GM19397 (cell line): ENCODE data around the gene PBXIP1.
A peak's percentile ranks its signal among the peaks of the same experiment; 100 is the strongest.
"Not testable (repeated sequence)": the region's sequence is repeated elsewhere in the genome, so short reads cannot be mapped to it uniquely, and the experiment has no call there.

ENCODE experiments used
- ATAC-seq: cut with Tn5 transposase; IDR thresholded peaks from one replicate; pipeline ENCODE4 v1.9.1; 2021; ENCODE audit warnings: mild to moderate bottlenecking, moderate library complexity; ENCODE audit not compliant: unreplicated experiment

The PBXIP1 gene

GRCh38 chr1:154940213-154940560, 15.7 kb downstream of the PBXIP1 start:
- no peak for ATAC-seq

DNA sequence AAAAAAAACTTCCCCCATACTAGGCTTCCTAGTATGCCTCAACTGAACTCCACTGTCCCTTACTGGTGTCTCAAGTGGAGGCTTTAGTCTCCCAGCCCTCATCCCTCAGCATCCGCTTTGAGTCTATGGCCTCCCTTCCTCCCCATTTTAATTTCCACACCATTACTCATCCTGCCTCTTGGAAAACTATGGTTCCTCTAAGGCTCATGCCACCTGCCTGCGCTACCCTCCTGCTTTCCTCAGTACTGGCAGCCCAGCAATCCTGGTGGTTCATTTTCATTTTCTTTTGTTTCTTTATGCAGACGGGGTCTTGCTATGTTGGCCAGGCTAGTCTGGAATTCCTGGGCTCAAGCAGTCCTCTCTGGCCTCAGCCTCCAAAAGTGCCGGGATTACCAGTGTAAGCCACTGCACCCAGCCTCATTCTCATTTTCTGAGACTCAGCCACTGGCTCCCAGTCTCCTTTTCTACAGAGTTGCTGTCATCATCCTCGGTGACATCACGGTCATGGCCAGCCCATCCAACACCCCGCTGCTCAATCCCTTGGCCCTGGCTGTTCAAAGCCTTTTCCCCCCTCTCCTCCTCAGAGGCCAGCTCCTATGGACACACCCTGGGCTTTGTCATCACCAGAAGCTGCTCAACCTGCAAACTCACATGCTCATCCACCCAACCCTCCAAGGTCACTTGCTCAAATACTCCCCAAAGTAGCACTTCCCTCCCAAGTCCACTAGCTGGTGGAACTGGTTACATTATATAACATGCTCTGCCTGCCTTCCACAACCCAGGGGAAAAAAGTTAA, 17.1 kb downstream of the PBXIP1 start:
- no peak for ATAC-seq

DNA sequence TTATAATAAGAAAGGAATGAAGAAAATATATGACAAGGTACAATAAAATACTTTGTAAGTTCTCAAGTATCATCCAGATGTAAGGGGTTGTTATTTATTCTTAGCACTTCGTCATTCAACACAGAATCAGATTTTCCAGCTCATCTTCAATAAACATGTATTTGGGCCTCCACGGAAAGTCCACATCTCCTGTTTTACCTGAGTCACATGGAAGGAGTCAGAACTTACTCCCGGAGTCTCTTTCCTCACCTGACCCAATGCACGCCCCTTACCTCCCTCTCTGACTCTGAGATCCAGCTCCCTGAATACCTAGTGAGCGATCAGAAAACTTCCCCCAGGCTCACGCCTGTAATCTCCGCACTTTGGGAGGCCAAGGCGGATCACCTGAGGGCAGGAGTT, 17.9 kb downstream of the PBXIP1 start:
- ATAC-seq = no peak

GRCh38 chr1:154937085-154937987, 18.6 kb downstream of the PBXIP1 start:
- ATAC-seq = peak; percentile 66

DNA sequence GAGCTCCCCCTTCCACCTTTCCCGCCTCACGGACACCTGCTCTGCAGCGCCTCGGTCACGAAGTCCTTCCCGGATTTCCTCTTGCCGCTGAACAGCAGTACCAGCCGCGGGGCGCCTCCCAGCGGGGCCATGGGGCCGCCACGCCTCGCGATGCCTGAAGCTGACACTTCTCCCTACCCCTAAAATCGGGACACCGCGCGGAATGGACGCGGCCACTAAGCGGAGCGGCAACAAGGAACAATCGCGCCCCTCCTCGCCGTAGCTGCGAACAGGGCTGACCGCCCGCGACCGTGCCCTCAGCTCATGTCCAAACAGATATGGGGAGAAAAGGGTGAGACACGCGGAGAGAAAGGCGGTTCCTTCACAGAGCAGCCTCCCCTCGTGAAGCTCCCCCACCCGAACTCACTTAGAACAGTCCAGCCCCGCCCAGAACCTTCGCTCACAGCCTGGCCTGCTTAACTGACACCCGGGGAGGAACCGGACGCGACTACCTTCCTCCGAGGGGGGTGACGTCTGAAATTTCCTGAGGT, 19.3 kb downstream of the PBXIP1 start, which contains the start of gene PMVK:
Gene PMVK, minus strand, starts transcription at position 165 of the 530 bp plus-strand sequence. Its CDS starts 34 bp downstream, at position 131.
- ATAC-seq = peak; percentile 79

DNA sequence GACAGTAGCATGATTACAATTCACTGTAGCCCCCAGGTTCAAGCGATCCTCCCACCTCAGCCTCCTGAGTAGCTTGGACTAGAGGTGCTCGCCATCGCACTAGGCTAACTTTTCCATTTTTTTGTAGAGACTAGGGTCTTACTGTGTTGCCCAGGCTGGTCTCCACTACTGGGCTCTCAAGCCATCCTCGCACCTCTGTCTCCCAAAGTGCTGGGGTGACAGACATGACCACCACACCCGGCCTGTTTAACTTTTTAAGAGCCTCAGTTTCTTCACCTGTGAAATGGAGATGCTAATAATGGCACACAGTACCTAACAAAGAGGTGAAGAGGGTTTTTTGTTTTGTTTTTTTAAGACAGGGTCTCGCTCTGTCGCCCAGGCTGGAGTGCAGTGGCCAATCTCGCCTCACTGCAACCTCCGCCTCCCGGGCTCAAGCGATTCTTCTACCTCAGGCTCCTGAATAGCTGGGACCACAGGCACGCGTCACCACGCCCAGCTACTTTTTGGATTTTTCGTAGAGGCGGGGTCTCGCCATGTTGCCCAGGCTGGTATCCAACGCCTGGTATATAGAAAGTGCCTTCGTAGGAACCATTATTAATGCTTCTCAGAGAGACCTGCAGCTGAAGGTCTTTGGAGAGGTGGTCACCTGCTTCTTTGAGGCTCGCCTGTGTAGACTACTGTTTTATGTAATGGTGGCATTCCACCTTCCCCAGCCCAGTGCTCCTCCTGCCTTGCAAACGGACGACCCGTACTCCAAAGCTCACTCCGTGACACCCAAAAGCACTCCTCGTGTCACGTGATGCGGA, 19.9 kb downstream of the PBXIP1 start:
- ATAC-seq = no peak

GRCh38 chr1:154934358-154934948, 21.4 kb downstream of the PBXIP1 start:
- no peak for ATAC-seq

- no peak for ATAC-seq
Measured at GRCh38 chr1:154931940-154932487, 23.9 kb downstream of the PBXIP1 start.

GRCh38 chr1:154926201-154926600, 29.7 kb downstream of the PBXIP1 start:
- no peak for ATAC-seq

GRCh38 chr1:154925335-154926170, 30.3 kb downstream of the PBXIP1 start:
- no peak for ATAC-seq

DNA sequence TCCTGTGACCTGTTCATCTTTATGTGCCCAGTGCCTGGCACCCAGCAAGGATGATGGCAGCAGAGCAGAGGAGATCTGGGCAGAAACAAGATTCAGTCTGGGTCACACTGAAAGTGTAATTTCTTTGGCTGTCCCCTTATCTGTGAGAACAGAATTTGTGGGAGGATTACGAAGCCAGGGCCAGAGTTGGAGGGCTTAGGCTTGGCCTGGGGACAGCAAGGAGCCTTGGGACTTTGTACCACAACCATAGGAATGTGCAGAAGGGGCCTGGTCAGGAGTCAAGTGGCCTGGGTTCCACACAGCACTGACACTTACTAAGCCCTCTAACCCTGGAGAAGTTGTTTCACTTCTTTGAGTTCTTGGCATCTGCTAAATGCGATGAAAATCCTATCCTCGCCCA, 32.2 kb downstream of the PBXIP1 start:
- no peak for ATAC-seq

DNA sequence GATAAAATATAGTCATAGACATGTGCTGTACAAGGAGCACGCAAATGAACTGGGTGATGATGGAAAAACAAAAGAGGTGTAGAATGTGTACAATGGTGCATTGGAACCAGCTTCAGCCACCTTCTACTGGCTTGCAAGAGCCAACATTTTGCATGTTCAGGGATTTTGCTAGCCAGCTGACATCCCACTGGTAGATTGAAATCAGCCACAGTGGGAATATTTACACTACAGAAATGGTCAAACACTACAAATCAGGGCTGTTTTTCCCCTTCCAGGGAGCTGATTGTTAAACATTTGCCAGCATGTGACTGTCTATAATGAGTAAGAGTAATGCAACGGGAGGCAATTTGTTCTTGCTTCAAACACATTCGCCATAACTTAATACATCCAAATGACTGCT, 42.6 kb downstream of the PBXIP1 start:
- ATAC-seq = no peak

DNA sequence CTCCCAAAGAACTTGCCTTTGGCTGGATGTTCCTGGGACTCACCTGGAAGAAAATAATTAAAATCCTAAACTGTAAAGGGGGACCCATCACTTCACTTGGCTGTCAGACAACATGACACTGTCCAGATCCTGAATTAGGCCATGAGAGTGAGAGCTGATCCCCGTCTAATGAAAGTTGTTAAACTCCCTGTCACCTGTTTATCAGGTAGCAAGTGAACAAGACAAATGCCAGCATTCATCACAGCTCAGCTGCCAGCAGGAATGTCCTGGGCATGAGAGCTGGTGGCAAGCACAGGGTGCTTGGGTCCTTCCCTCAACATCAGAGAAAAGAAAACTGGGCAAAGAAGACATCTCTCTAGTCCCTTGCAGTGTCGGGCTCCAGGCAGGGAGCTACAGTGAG, 43.1 kb downstream of the PBXIP1 start:
- no peak for ATAC-seq

GRCh38 chr1:154911691-154912550, 44.0 kb downstream of the PBXIP1 start:
- ATAC-seq = no peak

GRCh38 chr1:154910851-154911250, 45.0 kb downstream of the PBXIP1 start:
- ATAC-seq = no peak

DNA sequence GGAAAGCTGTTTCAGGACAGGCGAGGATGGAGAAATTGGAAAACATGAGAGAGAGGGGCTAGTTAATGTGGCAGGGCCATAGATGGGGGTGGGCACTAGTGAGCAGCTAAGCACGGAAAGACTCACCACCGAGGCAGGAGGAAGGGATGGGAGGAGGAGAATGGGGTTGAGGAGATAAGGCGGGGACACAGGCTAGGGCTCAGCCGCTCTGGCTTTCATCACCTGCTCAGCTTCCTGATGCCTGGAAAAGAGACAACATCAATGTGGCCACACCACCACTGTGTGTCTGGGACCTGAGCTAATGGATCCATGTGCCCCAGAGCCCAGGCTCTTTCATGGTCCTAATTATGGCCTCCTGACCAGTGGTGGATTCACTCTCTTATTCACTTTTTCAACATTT, 47.0 kb downstream of the PBXIP1 start:
- ATAC-seq = no peak

DNA sequence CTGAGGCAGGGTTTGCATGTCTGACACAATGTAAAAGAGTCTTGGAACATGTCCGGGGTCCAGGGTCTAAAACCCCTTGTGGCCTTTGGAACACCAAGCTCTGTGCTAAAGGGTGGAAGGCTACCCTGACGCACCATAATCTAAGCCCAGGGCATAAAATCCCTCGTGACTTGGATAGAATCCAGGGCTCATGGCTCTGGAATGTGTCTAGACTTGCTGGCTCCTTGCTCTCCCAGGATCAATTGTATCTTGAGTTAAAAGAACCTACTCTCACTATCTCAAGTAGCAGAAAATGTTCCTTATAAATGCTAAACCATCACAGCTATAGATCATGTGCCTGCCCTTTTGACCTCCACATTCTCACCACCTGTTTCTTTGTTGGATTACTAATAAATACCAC, 47.8 kb downstream of the PBXIP1 start:
- ATAC-seq = not testable (repeated sequence)

GRCh38 chr1:154906621-154907081, 49.2 kb downstream of the PBXIP1 start:
- no peak for ATAC-seq
